A673 (cell line): ENCODE results near the gene PSPC1. TPM values are rescaled to one million over a fixed set of nuclear protein-coding genes. Genes with fewer than 3 reads are reported as not detected.

ENCODE experiments used
- BruUV-seq: library from RNA; stranded (reverse); fragments of 400-500 nt; replicated peaks from 2 replicates; lab custom pipeline; 2021; lab: Mats Ljungman, UMichigan
- CTCF ChIA-PET: fragments of 300-600 bp; sonication (Branson Sonifier 250); formaldehyde crosslinking; loops from one replicate; lab custom pipeline; 2022; ENCODE audit warnings: antibody characterized with exemption; lab: Charles Lee
- POLR2A ChIA-PET: fragments of 300-600 bp; sonication (Branson Sonifier 250); formaldehyde crosslinking; loops from one replicate; lab custom pipeline; 2022; ENCODE audit warnings: antibody characterized with exemption; ENCODE audit not compliant: low non-redundant PET; lab: Charles Lee
- DNase-seq: peaks from one replicate; pipeline ENCODE4 v3.0.0-alpha.2; 2015; ENCODE audit warnings: low spot score
- H3K27ac ChIP-seq: fragments of 200-600 bp; sonication (generic); 2 replicates; pipeline ENCODE4 v1.5.1; 2016; ENCODE audit warnings: mixed run types, low read depth, mild to moderate bottlenecking, mixed read lengths, antibody characterized with exemption, low read length; ENCODE audit not compliant: poor library complexity, severe bottlenecking
- H3K27me3 ChIP-seq: fragments of 200-600 bp; sonication (generic); replicated peaks from 2 replicates; pipeline ENCODE4 v1.6.1; 2017; ENCODE audit warnings: mixed run types, low read depth, mild to moderate bottlenecking, mixed read lengths, antibody characterized with exemption, low read length; ENCODE audit not compliant: insufficient read depth, poor library complexity
- H3K36me3 ChIP-seq: fragments of 200-600 bp; sonication (generic); 2 replicates; pipeline ENCODE4 v1.6.1; 2016; ENCODE audit warnings: mixed run types, mild to moderate bottlenecking, mixed read lengths, antibody characterized with exemption, low read length; ENCODE audit not compliant: insufficient read depth, poor library complexity, severe bottlenecking
- H3K4me1 ChIP-seq: fragments of 200-600 bp; sonication (generic); 2 replicates; pipeline ENCODE4 v1.6.1; 2017; ENCODE audit warnings: mixed run types, mild to moderate bottlenecking, mixed read lengths, antibody characterized with exemption, low read length; ENCODE audit not compliant: insufficient read depth, poor library complexity, severe bottlenecking
- H3K4me3 ChIP-seq: fragments of 200-600 bp; sonication (generic); 2 replicates; pipeline ENCODE4 v1.5.1; 2016; ENCODE audit warnings: low read depth, mixed run types, mild to moderate bottlenecking, mixed read lengths, low read length; ENCODE audit not compliant: poor library complexity, severe bottlenecking
- H3K9me3 ChIP-seq: fragments of 200-600 bp; sonication (generic); 2 replicates; pipeline ENCODE4 v1.6.1; 2016; ENCODE audit warnings: mixed run types, low read depth, mild to moderate bottlenecking, mixed read lengths, antibody characterized with exemption, low read length; ENCODE audit not compliant: poor library complexity, severe bottlenecking
- CTCF ChIP-seq: fragments of 300-800, 200-600 bp; sonication (generic); conservative IDR thresholded peaks from 2 replicates; pipeline ENCODE4 v1.5.1; 2017; ENCODE audit warnings: low read depth, mild to moderate bottlenecking, antibody characterized with exemption, low read length, moderate library complexity, mixed read lengths
- EZH2 ChIP-seq: fragments of 200-600 bp; sonication (generic); IDR thresholded peaks from 2 replicates; pipeline ENCODE4 v1.6.1; 2017; ENCODE audit warnings: borderline replicate concordance, low read depth, mild to moderate bottlenecking, mixed read lengths, antibody characterized with exemption, low read length; ENCODE audit not compliant: poor library complexity, severe bottlenecking
- intact Hi-C: fragments of 100-400 bp; cut with micrococcal nuclease; formaldehyde crosslinking; loops from one replicate; pipeline ENCODE4 v1.10.0; 2022; ENCODE audit not compliant: unreplicated experiment
- total RNA-seq: library from RNA; stranded (reverse); gene quantifications from 2 replicates; pipeline ENCODE4 v1.2.3, GENCODE V29; 2021

Gene PSPC1
- total RNA-seq, 1 experiment from 2014 or later: 90.9 TPM

DNA sequence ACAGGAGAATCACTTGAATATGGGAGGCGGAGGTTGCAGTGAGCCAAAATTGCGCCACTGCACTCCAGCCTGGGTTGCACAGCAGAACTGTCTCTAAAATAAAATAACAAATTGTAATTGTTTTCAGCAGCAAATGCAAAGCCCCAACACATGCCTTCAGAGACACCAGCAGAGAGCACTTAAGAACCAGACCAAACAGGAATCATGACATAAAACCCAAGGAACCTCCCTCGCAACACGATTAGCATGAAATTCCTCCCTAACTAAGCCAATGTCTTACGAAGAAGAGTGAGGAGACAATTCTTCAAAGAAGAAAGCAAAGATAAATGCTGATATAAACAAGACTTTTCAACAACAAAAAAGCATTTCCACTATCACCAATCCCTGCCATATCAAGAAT, 40.1 kb downstream of the PSPC1 start:
- ChIA-PET POLR2A (no interaction called here), CTCF (no interaction called here)
- no TSS peak for BruUV-seq
- intact Hi-C loops: no loop called here
- Histone ChIP-seq H3K27me3 (no peaks in the 10 kb centered on the region), H3K36me3 (peaks cover 46% of the 10 kb centered on the region), H3K4me1 (no peaks in the 10 kb centered on the region), H3K4me3 (no peak overlapping the region), H3K9me3 (no peaks in the 10 kb centered on the region), H3K27ac (no peak overlapping the region)
- DNase-seq: no peak
- TF ChIP-seq CTCF (no peak), EZH2 (no peak)

GRCh38 chr13:19737844-19738557, 44.7 kb downstream of the PSPC1 start:
- no peak overlapping the region for H3K4me3 ChIP-seq
- POLR2A ChIA-PET: no interaction called here
- BruUV-seq: no TSS peak
- no peak for DNase-seq
- H3K4me1 ChIP-seq: no peaks in the 10 kb centered on the region
- intact Hi-C loops: no loop called here
- CTCF ChIA-PET: no interaction called here
- TF ChIP-seq EZH2: no peak
- no peak for TF ChIP-seq CTCF
- H3K27ac ChIP-seq: no peak overlapping the region
- H3K36me3 ChIP-seq: peaks cover 54% of the 10 kb centered on the region
- no peaks in the 10 kb centered on the region for H3K27me3 ChIP-seq
- H3K9me3 ChIP-seq: no peaks in the 10 kb centered on the region

- peaks cover 61% of the 10 kb centered on the region for H3K36me3 ChIP-seq
- H3K4me1 ChIP-seq: no peaks in the 10 kb centered on the region
- ChIA-PET CTCF (no interaction called here), POLR2A (no interaction called here)
- H3K27ac ChIP-seq: no peak overlapping the region
- no peaks in the 10 kb centered on the region for H3K9me3 ChIP-seq
- no peaks in the 10 kb centered on the region for H3K27me3 ChIP-seq
- BruUV-seq: no TSS peak
- intact Hi-C loops: no loop called here
- no peak for TF ChIP-seq EZH2
- no peak for TF ChIP-seq CTCF
- no peak overlapping the region for H3K4me3 ChIP-seq
- no peak for DNase-seq
These were observed 56.1 kb downstream of the PSPC1 start for GRCh38 chr13:19726611-19727010.
